ENCODE results near the gene DCP1B.
A peak's percentile ranks its signal among the peaks of the same experiment; 100 is the strongest.

DCP1B gene

DNA sequence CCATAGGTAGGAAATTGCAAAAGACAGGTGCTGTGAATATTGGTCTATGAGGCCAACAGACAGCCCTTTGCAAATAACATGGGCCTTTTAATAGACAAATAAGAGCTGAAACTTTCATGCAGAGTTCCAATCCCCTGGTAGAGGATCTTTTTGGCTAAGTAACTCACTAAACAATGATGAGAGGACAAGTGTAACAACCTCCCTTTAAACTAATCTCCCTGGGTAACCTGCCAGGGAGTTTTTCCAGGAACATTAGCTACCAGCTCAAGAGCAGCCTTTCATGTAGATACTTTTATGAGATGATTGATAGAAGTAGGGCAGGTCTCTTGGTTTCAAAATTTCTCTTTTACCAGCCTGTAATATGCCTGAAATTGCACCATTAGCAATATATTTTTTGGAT, 34.8 kb upstream of the DCP1B start:
- no peak overlapping the region for H3K27ac ChIP-seq (ENCODE audit: low read depth, low read length, severe bottlenecking)
- H3K4me1 ChIP-seq (ENCODE audit: control insufficient read depth, insufficient read depth, low read length, poor library complexity, severe bottlenecking) = no peaks in the 10 kb centered on the region
- no peak overlapping the region for H3K4me3 ChIP-seq (ENCODE audit: extremely low read depth, insufficient read depth, low read length, poor library complexity, severe bottlenecking)
- H3K36me3 ChIP-seq (ENCODE audit: control insufficient read depth, insufficient read depth, low read length) = no peaks in the 10 kb centered on the region
- no peaks in the 10 kb centered on the region for H3K9me3 ChIP-seq (ENCODE audit: control insufficient read depth, low read length)

DNA sequence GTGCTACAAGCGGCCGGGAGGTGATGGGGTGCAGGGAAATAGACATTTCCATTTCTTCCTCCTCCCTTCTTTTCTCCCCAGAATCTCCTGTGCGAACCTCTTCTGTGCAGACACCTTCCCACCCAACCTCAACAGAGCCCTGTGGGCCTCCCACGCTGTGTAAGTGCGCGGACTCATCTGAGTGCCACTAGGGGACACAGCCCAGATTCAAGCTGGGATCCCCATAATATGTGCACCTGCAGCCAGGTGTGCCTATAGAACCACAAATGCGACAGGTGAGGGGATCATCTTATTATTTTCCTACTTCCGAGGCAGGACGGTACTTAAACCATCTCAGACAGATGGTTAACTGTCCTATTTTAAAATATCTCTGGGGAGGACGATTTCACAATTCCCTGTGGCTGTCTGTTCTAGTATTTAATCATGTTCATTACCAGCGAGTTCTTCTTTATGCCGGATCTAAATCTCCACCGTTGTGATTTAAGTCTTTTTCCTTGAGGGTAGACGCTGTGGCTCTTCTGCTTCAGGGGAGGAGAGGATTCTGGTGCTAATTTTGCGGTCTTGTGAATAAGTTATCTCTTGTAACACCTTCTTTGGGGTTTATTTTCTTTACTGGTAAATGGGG, 31.3 kb upstream of the DCP1B start:
- H3K27ac ChIP-seq (ENCODE audit: low read depth, low read length, severe bottlenecking) = no peak overlapping the region
- H3K9me3 ChIP-seq (ENCODE audit: control insufficient read depth, low read length) = no peaks in the 10 kb centered on the region
- H3K4me1 ChIP-seq (ENCODE audit: control insufficient read depth, insufficient read depth, low read length, poor library complexity, severe bottlenecking) = no peaks in the 10 kb centered on the region
- H3K4me3 ChIP-seq (ENCODE audit: extremely low read depth, insufficient read depth, low read length, poor library complexity, severe bottlenecking) = peak overlapping the region; percentile 21
- 88 to 94% methylated on average over 11 to 12 of the region's 15 CpGs for WGBS, 2 experiments (ENCODE audit: insufficient coverage in 2 of 2)
- no peaks in the 10 kb centered on the region for H3K36me3 ChIP-seq (ENCODE audit: control insufficient read depth, insufficient read depth, low read length)

- WGBS, 2 experiments (ENCODE audit: insufficient coverage in 2 of 2) = 15% methylated on average over 45 to 46 of the region's 47 CpGs
- H3K4me3 ChIP-seq (ENCODE audit: extremely low read depth, insufficient read depth, low read length, poor library complexity, severe bottlenecking) = peak overlapping the region; percentile 21
- H3K36me3 ChIP-seq (ENCODE audit: control insufficient read depth, insufficient read depth, low read length) = no peaks in the 10 kb centered on the region
- no peaks in the 10 kb centered on the region for H3K4me1 ChIP-seq (ENCODE audit: control insufficient read depth, insufficient read depth, low read length, poor library complexity, severe bottlenecking)
- no peak overlapping the region for H3K27ac ChIP-seq (ENCODE audit: low read depth, low read length, severe bottlenecking)
- H3K9me3 ChIP-seq (ENCODE audit: control insufficient read depth, low read length) = no peaks in the 10 kb centered on the region
Measured at GRCh38 chr12:2034633-2035430, 30.6 kb upstream of the DCP1B start.

- Histone ChIP-seq H3K27ac (ENCODE audit: low read depth, low read length, severe bottlenecking) (no peak overlapping the region), H3K4me1 (ENCODE audit: control insufficient read depth, insufficient read depth, low read length, poor library complexity, severe bottlenecking) (no peaks in the 10 kb centered on the region), H3K4me3 (ENCODE audit: extremely low read depth, insufficient read depth, low read length, poor library complexity, severe bottlenecking) (no peak overlapping the region), H3K36me3 (ENCODE audit: control insufficient read depth, insufficient read depth, low read length) (no peaks in the 10 kb centered on the region), H3K9me3 (ENCODE audit: control insufficient read depth, low read length) (no peaks in the 10 kb centered on the region)
- 88 to 94% methylated on average over 6 to 8 of the region's 8 CpGs for WGBS, 2 experiments (ENCODE audit: insufficient coverage in 2 of 2)
Measured at GRCh38 chr12:2032506-2032905, 28.2 kb upstream of the DCP1B start.

- no peak overlapping the region for H3K4me3 ChIP-seq (ENCODE audit: extremely low read depth, insufficient read depth, low read length, poor library complexity, severe bottlenecking)
- H3K9me3 ChIP-seq (ENCODE audit: control insufficient read depth, low read length) = no peaks in the 10 kb centered on the region
- no peaks in the 10 kb centered on the region for H3K4me1 ChIP-seq (ENCODE audit: control insufficient read depth, insufficient read depth, low read length, poor library complexity, severe bottlenecking)
- no peak overlapping the region for H3K27ac ChIP-seq (ENCODE audit: low read depth, low read length, severe bottlenecking)
- WGBS, 2 experiments (ENCODE audit: insufficient coverage in 2 of 2) = 100% methylated on average over 2 to 3 of the region's 3 CpGs
- no peaks in the 10 kb centered on the region for H3K36me3 ChIP-seq (ENCODE audit: control insufficient read depth, insufficient read depth, low read length)
Measured at GRCh38 chr12:2029851-2030250, 25.6 kb upstream of the DCP1B start.

DNA sequence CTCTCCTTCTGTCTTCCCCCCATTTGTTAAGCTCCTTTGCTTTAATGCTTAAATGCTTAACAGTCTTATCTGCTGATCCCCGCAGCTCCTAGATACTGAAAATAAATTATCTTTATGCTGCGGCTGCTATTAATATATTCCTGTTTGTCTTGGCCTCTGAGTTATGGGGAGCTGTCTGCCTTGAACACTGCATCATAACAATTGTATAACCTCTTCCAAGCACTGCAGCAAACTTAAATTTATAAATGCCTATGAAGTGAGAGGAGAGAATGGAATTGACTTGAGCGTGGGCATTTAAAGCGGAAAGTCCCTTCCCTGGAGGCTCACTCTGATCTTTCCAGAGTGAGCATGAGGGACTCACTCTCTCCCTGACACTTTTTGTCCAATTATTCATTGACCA, 23.1 kb upstream of the DCP1B start:
- 83% methylated on average over 1 of the region's 4 CpGs; no CpG with 5 or more reads in 1 of the 2 experiments for WGBS, 2 experiments (ENCODE audit: insufficient coverage in 2 of 2)
- Histone ChIP-seq H3K4me3 (ENCODE audit: extremely low read depth, insufficient read depth, low read length, poor library complexity, severe bottlenecking) (no peak overlapping the region), H3K4me1 (ENCODE audit: control insufficient read depth, insufficient read depth, low read length, poor library complexity, severe bottlenecking) (no peaks in the 10 kb centered on the region), H3K36me3 (ENCODE audit: control insufficient read depth, insufficient read depth, low read length) (no peaks in the 10 kb centered on the region), H3K9me3 (ENCODE audit: control insufficient read depth, low read length) (no peaks in the 10 kb centered on the region), H3K27ac (ENCODE audit: low read depth, low read length, severe bottlenecking) (no peak overlapping the region)

DNA sequence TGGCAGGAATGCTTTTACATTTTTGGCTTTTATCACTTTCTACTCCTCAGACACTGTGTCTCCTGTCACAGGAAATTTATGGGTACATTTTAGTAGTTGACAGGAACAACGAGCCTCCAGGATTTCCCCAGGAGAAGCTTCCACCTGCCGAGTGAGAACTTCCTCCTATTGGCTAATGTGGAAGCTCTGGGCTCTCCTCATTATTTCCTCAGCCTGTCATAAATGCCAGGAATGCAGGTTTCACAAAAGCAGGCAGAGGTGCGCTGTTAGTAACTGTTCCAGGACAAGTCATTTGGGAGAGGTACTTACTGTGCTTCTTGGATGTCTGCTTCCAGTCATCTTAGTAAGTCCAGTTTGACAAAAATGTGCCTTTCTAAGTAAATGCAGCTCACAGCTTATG, 19.1 kb upstream of the DCP1B start:
- Histone ChIP-seq H3K27ac (ENCODE audit: low read depth, low read length, severe bottlenecking) (no peak overlapping the region), H3K4me1 (ENCODE audit: control insufficient read depth, insufficient read depth, low read length, poor library complexity, severe bottlenecking) (no peaks in the 10 kb centered on the region), H3K36me3 (ENCODE audit: control insufficient read depth, insufficient read depth, low read length) (no peaks in the 10 kb centered on the region), H3K4me3 (ENCODE audit: extremely low read depth, insufficient read depth, low read length, poor library complexity, severe bottlenecking) (no peak overlapping the region), H3K9me3 (ENCODE audit: control insufficient read depth, low read length) (no peaks in the 10 kb centered on the region)
- WGBS, 2 experiments (ENCODE audit: insufficient coverage in 2 of 2) = 60 to 64% methylated on average over 2 to 3 of the region's 3 CpGs

GRCh38 chr12:2020511-2020910, 16.3 kb upstream of the DCP1B start:
- no peak overlapping the region for H3K27ac ChIP-seq (ENCODE audit: low read depth, low read length, severe bottlenecking)
- no peaks in the 10 kb centered on the region for H3K36me3 ChIP-seq (ENCODE audit: control insufficient read depth, insufficient read depth, low read length)
- 100% methylated on average over 2 to 3 of the region's 3 CpGs for WGBS, 2 experiments (ENCODE audit: insufficient coverage in 2 of 2)
- no peak overlapping the region for H3K4me3 ChIP-seq (ENCODE audit: extremely low read depth, insufficient read depth, low read length, poor library complexity, severe bottlenecking)
- H3K4me1 ChIP-seq (ENCODE audit: control insufficient read depth, insufficient read depth, low read length, poor library complexity, severe bottlenecking) = no peaks in the 10 kb centered on the region
- H3K9me3 ChIP-seq (ENCODE audit: control insufficient read depth, low read length) = no peaks in the 10 kb centered on the region

DNA sequence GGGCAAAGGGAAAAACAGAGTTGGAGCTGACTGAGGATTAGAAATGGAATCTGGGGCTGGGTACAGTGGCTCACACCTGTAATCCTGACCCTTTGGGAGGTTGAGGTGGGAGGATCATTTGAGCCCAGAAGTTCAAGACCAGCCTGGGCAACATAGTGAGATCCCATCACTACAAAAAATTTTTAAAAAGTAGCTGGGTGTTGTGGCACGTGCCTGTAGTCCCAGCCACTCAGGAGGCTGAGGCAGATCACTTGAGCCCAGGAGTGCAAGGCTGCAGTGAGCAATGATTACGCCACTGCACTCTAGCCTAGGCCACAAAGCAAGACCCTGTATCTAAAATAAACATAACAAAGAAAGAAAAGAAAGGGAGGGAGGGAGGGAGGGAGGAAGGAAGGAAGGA, 14.9 kb upstream of the DCP1B start:
- Histone ChIP-seq H3K36me3 (ENCODE audit: control insufficient read depth, insufficient read depth, low read length) (no peaks in the 10 kb centered on the region), H3K9me3 (ENCODE audit: control insufficient read depth, low read length) (no peaks in the 10 kb centered on the region), H3K4me3 (ENCODE audit: extremely low read depth, insufficient read depth, low read length, poor library complexity, severe bottlenecking) (no peak overlapping the region), H3K4me1 (ENCODE audit: control insufficient read depth, insufficient read depth, low read length, poor library complexity, severe bottlenecking) (peaks cover 4% of the 10 kb centered on the region), H3K27ac (ENCODE audit: low read depth, low read length, severe bottlenecking) (no peak overlapping the region)
- 100% methylated on average over 1 of the region's 2 CpGs; no CpG with 5 or more reads in 1 of the 2 experiments for WGBS, 2 experiments (ENCODE audit: insufficient coverage in 2 of 2)

DNA sequence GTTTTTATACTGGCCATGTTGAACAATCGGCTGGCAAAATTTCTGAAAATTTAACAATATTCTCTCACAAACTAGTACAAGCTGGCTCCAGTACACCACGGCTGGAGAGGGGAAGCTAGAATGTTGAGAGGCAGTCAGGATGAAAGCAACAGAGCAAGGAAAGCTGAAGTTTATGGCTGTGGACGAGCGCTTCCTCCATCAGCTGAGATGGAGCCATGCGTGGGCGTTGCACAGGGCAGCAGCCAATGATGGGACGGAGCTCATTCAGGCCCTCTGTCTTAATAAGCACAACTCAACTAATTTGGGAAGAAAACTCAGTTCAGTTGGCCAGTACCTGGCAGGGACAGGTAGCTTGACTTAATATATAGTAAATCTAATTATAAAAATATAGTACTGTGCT, 14.1 kb upstream of the DCP1B start:
- Histone ChIP-seq H3K4me3 (ENCODE audit: extremely low read depth, insufficient read depth, low read length, poor library complexity, severe bottlenecking) (no peak overlapping the region), H3K4me1 (ENCODE audit: control insufficient read depth, insufficient read depth, low read length, poor library complexity, severe bottlenecking) (peaks cover 11% of the 10 kb centered on the region), H3K27ac (ENCODE audit: low read depth, low read length, severe bottlenecking) (peak overlapping the region; percentile 47), H3K36me3 (ENCODE audit: control insufficient read depth, insufficient read depth, low read length) (no peaks in the 10 kb centered on the region), H3K9me3 (ENCODE audit: control insufficient read depth, low read length) (no peaks in the 10 kb centered on the region)
- 95 to 96% methylated on average over 4 to 6 of the region's 7 CpGs for whole genome bisulfite sequencing, 2 experiments (ENCODE audit: insufficient coverage in 2 of 2)

All from mesodermal cell (in vitro differentiated cells).